Measurements from ENCODE around the gene CENPP.

DNA sequence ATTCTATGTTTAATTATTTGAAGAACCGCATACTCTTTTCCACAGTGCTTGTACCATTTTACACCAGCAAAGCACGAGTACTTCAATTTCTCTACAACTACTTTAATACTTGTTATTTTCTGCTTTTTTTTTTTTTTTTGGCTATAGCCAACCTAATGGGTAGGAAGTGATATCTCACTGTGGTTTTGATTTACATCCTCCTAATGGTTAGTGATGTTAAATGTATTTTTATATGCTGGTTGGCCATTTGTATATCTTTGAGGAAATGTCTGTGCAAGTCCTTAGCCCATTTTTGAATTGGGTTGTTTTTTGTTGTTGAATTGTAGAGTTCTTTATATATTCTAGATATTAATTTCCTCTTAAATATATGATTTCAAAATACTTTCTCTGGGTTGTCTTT lies 56.0 kb downstream of the CENPP start:
- TF ChIP-seq, protein P1, sequence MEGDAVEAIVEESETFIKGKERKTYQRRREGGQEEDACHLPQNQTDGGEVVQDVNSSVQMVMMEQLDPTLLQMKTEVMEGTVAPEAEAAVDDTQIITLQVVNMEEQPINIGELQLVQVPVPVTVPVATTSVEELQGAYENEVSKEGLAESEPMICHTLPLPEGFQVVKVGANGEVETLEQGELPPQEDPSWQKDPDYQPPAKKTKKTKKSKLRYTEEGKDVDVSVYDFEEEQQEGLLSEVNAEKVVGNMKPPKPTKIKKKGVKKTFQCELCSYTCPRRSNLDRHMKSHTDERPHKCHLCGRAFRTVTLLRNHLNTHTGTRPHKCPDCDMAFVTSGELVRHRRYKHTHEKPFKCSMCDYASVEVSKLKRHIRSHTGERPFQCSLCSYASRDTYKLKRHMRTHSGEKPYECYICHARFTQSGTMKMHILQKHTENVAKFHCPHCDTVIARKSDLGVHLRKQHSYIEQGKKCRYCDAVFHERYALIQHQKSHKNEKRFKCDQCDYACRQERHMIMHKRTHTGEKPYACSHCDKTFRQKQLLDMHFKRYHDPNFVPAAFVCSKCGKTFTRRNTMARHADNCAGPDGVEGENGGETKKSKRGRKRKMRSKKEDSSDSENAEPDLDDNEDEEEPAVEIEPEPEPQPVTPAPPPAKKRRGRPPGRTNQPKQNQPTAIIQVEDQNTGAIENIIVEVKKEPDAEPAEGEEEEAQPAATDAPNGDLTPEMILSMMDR (IDR thresholded peaks at IDR 0.05), result no peak
- TF ChIP-seq KDM1A (IDR thresholded peaks at IDR 0.05; ENCODE audit: low read depth), result no peak
- no peak for TF ChIP-seq ESRRA (IDR thresholded peaks at IDR 0.05; ENCODE audit: borderline replicate concordance, low read length)
- no peak for TF ChIP-seq CEBPB (IDR thresholded peaks at IDR 0.05)
- no peak for TF ChIP-seq FOXS1 (CRISPR knock-in tag; IDR thresholded peaks at IDR 0.05)
- TF ChIP-seq MYC (IDR thresholded peaks at IDR 0.05; ENCODE audit: borderline replicate concordance, low read length), result no peak
- no peak for TF ChIP-seq SMC3 (IDR thresholded peaks at IDR 0.05)
- TF ChIP-seq HOXA7 (CRISPR knock-in tag; IDR thresholded peaks at IDR 0.05), result no peak
- TF ChIP-seq PHF8 (IDR thresholded peaks at IDR 0.05; ENCODE audit: borderline replicate concordance, low read depth), result no peak
- TF ChIP-seq, protein P2, sequence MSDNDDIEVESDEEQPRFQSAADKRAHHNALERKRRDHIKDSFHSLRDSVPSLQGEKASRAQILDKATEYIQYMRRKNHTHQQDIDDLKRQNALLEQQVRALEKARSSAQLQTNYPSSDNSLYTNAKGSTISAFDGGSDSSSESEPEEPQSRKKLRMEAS (IDR thresholded peaks at IDR 0.05), result no peak

All from A549 (cell line).